ENCODE data around the gene CNBD2.
A peak's percentile ranks its signal among the peaks of the same experiment; 100 is the strongest.
"Not testable (repeated sequence)": the region's sequence is repeated elsewhere in the genome, so short reads cannot be mapped to it uniquely, and the experiment has no call there.

CNBD2 gene

GRCh38 chr20:36074983-36075382 is 106.6 kb downstream of the CNBD2 start:
- in situ Hi-C loops (cut with HindIII; ENCODE audit: low pct_ligation_motif_present, low pct_unique_long_range_greater_than_20kb, low sequenced_read_pairs), result no loop called here
- no peak for DNase-seq

- DNase-seq; in situ Hi-C loops (cut with HindIII; ENCODE audit: low pct_ligation_motif_present, low pct_unique_long_range_greater_than_20kb, low sequenced_read_pairs): not testable (repeated sequence)
Measured at GRCh38 chr20:36077762-36078161, 109.4 kb downstream of the CNBD2 start.

DNA sequence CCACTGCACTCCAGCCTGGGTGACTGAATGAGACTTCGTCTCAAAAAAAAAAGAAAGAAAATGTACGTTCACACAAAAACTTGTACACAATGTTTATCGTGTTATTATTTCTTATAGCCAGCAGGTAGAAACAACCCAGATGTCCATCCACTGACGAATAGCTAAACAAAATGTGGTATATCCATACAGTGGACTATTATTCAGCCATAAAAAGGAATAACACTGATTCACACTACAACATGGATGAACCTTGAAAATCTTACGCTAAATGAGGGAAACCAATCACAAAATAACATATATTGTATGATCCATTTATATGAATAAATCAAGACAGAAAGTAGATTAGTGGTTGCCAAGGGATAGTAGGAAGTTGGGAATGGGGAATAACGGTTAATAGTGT is 111.1 kb downstream of the CNBD2 start:
- DNase-seq, result no peak
- in situ Hi-C loops (cut with HindIII; ENCODE audit: low pct_ligation_motif_present, low pct_unique_long_range_greater_than_20kb, low sequenced_read_pairs), result no loop called here

DNA sequence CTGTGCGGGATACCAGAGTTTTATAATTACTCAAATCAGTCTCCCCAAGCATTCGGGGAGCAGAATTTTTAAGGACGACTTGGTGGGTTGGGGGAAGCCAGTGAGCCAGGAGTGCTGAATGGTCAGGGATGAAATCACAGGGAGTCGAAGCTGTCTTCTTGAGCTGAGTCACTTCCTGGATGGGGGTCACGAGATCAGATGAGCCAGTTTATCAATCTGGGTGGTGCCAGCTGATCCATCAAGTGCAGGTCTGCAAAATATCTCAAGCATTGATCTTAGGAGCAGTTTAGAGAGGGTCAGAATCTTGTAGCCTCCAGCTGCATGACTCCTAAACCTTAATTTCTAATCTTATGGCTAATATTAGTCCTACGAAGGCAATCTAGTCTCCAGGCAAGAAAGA is 111.6 kb downstream of the CNBD2 start:
- DNase-seq, result peak; percentile 20
- in situ Hi-C loops (cut with HindIII; ENCODE audit: low pct_ligation_motif_present, low pct_unique_long_range_greater_than_20kb, low sequenced_read_pairs), result not testable (repeated sequence)

All from ACHN (cell line).